ENCODE results near the gene TBC1D9B.

GRCh38 chr5:179814090-179814489 is 93.6 kb downstream of the TBC1D9B start:
- TF ChIP-seq HDGF (IDR thresholded peaks at IDR 0.05; ENCODE audit: borderline replicate concordance) (no peak), ARNT (IDR thresholded peaks at IDR 0.05) (no peak), FOXA1 (IDR thresholded peaks at IDR 0.05) (no peak), SP1 (IDR thresholded peaks at IDR 0.05) (no peak), FOXK2 (IDR thresholded peaks at IDR 0.05) (no peak), NFRKB (IDR thresholded peaks at IDR 0.05) (no peak), LEF1 (IDR thresholded peaks at IDR 0.05; ENCODE audit: borderline replicate concordance) (no peak), BHLHE40 (IDR thresholded peaks at IDR 0.05; ENCODE audit: borderline replicate concordance) (no peak)

Data from HEK293T (cell line).